GM12892 (cell line): Measurements from ENCODE around the gene KCNA2.

Source experiments
- POLR2A ChIP-seq: IDR thresholded peaks from 2 replicates; pipeline ENCODE4 v1.6.1; 2011; ENCODE audit warnings: low read depth, low read length, control low read depth
- POLR2AphosphoS5 ChIP-seq: IDR thresholded peaks from 2 replicates; pipeline ENCODE4 v1.6.1; 2011; ENCODE audit warnings: low read depth, low read length, control low read depth
- TAF1 ChIP-seq: IDR thresholded peaks from 2 replicates; pipeline ENCODE4 v1.6.1; 2011; ENCODE audit warnings: low read depth, mild to moderate bottlenecking, control low read depth, low read length, borderline replicate concordance

GRCh38 chr1:110634455-110635311 lies 28.5 kb upstream of the KCNA2 start:
- TF ChIP-seq POLR2AphosphoS5 (no peak), POLR2A (no peak), TAF1 (no peak)
